H1 (cell line): Measurements from ENCODE around the gene SPOCK1. TPM values are rescaled to one million over a fixed set of nuclear protein-coding genes. Genes with fewer than 3 reads are reported as not detected.

Experiments
- CTCF ChIA-PET: fragments of 300-600 bp; sonication (Branson Sonifier 250); formaldehyde crosslinking; loops from one replicate; lab custom pipeline; 2021; ENCODE audit not compliant: partially characterized antibody; lab: Charles Lee
- POLR2A ChIA-PET: fragments of 300-600 bp; sonication (Branson Sonifier 250); formaldehyde crosslinking; loops from one replicate; lab custom pipeline; 2021; ENCODE audit warnings: inconsistent platforms; ENCODE audit not compliant: partially characterized antibody; lab: Charles Lee
- DNase-seq, 2 experiments: peaks; one replicate each; pipeline versions ENCODE4 v3.0.0 to v3.0.0-alpha.2; 2010 to 2022; ENCODE audit warnings: low spot score in 2 of 2, low read depth in 1 of 2, mixed read lengths in 1 of 2
- FAIRE-seq: peaks from 2 replicates; lab custom pipeline; 2011; peaks lifted over from hg19 to GRCh38; lab: Jason Lieb, UNC
- H2AFZ ChIP-seq: 2 replicates; pipeline ENCODE4 v1.8.1; 2012; ENCODE audit warnings: low read length, inconsistent platforms
- H2AK5ac ChIP-seq: 2 replicates; pipeline ENCODE4 v1.6.1; 2013; ENCODE audit warnings: low read depth, low read length
- H2BK120ac ChIP-seq: replicated peaks from 2 replicates; pipeline ENCODE3; 2013; ENCODE audit warnings: low read depth, low read length, inconsistent platforms
- H2BK12ac ChIP-seq: 2 replicates; pipeline ENCODE4 v1.6.1; 2013; ENCODE audit warnings: low read depth, low read length
- H2BK15ac ChIP-seq: 2 replicates; pipeline ENCODE4 v1.6.1; 2013; ENCODE audit warnings: low read length
- H2BK20ac ChIP-seq: 2 replicates; pipeline ENCODE4 v1.6.1; 2013; ENCODE audit warnings: low read length
- H2BK5ac ChIP-seq: 2 replicates; pipeline ENCODE4 v1.6.1; 2013; ENCODE audit warnings: low read depth, low read length
- H3K14ac ChIP-seq: 2 replicates; pipeline ENCODE4 v1.6.1; 2013; ENCODE audit warnings: inconsistent platforms; ENCODE audit not compliant: insufficient read length
- H3K18ac ChIP-seq: 2 replicates; pipeline ENCODE4 v1.6.1; 2013; ENCODE audit warnings: low read length; ENCODE audit errors: extremely low read depth
- H3K23ac ChIP-seq: 2 replicates; pipeline ENCODE4 v1.6.1; 2013; ENCODE audit warnings: inconsistent platforms; ENCODE audit not compliant: insufficient read length
- H3K23me2 ChIP-seq: 2 replicates; pipeline ENCODE4 v1.6.1; 2013; ENCODE audit warnings: low read depth, low read length
- H3K27ac ChIP-seq: 2 replicates; pipeline ENCODE4 v1.6.1; 2011; ENCODE audit warnings: low read depth, low read length, inconsistent platforms
- H3K27me3 ChIP-seq, 4 experiments: replicated peaks in 1 of 4; 1 replicate in 1 of 4; 2 replicates in 3 of 4; pipeline versions ENCODE4 v1.6.1 to v1.8.1; 2011 to 2013; ENCODE audit warnings: low read length in 3 of 4, mild to moderate bottlenecking in 3 of 4, inconsistent platforms in 2 of 4, mixed read lengths in 2 of 4, moderate library complexity in 1 of 4; ENCODE audit not compliant: control insufficient read depth in 3 of 4, insufficient read depth in 3 of 4; ENCODE audit errors: extremely low read depth in 1 of 4
- H3K36me3 ChIP-seq, 4 experiments: 2 replicates each; pipeline versions ENCODE4 v1.6.1 to v1.8.1; 2011 to 2013; ENCODE audit warnings: mild to moderate bottlenecking in 4 of 4, low read length in 3 of 4, moderate library complexity in 2 of 4, control low read depth in 1 of 4, inconsistent platforms in 1 of 4; ENCODE audit not compliant: insufficient read depth in 4 of 4, control insufficient read depth in 2 of 4
- H3K4ac ChIP-seq: replicated peaks from 2 replicates; pipeline ENCODE3; 2013; ENCODE audit warnings: low read length, low read depth, mixed read lengths, inconsistent platforms; ENCODE audit not compliant: insufficient read length
- H3K4me1 ChIP-seq, 4 experiments: replicated peaks in 1 of 4; 1 replicate in 1 of 4; 2 replicates in 3 of 4; pipeline versions ENCODE4 v1.6.1 to v1.8.1; 2011 to 2013; ENCODE audit warnings: low read length in 3 of 4, inconsistent platforms in 2 of 4, mixed read lengths in 1 of 4; ENCODE audit not compliant: insufficient read depth in 4 of 4, control insufficient read depth in 3 of 4
- H3K4me2 ChIP-seq, 2 experiments: 2 replicates each; pipeline versions ENCODE4 v1.6.1 to v1.8.1; 2011 to 2013; ENCODE audit warnings: low read depth in 2 of 2, low read length in 2 of 2, control low read depth in 1 of 2, inconsistent platforms in 1 of 2, mild to moderate bottlenecking in 1 of 2; ENCODE audit not compliant: insufficient read depth in 1 of 2
- H3K4me3 ChIP-seq, 4 experiments: fragments of 200-600, 300-600 bp in 1 of 4; sonication (generic), shearing (Covaris generic), sonication (Bioruptor Twin) in 1 of 4; 2 replicates each; pipeline versions ENCODE4 v1.5.1 to v1.8.1; 2011 to 2016; ENCODE audit warnings: low read length in 4 of 4, low read depth in 3 of 4, control low read depth in 2 of 4, inconsistent platforms in 2 of 4, mild to moderate bottlenecking in 2 of 4, mixed read lengths in 1 of 4, moderate library complexity in 1 of 4; ENCODE audit not compliant: insufficient read depth in 2 of 4; ENCODE audit errors: extremely low read depth in 1 of 4
- H3K56ac ChIP-seq: replicated peaks from 2 replicates; pipeline ENCODE3; 2013; ENCODE audit warnings: low read depth, mild to moderate bottlenecking, mixed read lengths, low read length, inconsistent platforms; ENCODE audit not compliant: insufficient read length
- H3K79me1 ChIP-seq: 2 replicates; pipeline ENCODE4 v1.6.1; 2013; ENCODE audit warnings: low read depth, low read length, control low read depth
- H3K79me2 ChIP-seq, 2 experiments: 2 replicates each; pipeline versions ENCODE4 v1.6.1 to v1.8.1; 2012 to 2013; ENCODE audit warnings: low read length in 2 of 2, mild to moderate bottlenecking in 2 of 2, inconsistent platforms in 1 of 2; ENCODE audit not compliant: insufficient read depth in 2 of 2, control insufficient read depth in 1 of 2
- H3K9ac ChIP-seq, 4 experiments: replicated peaks in 1 of 4; 1 replicate in 1 of 4; 2 replicates in 3 of 4; pipeline versions ENCODE4 v1.6.1 to v1.8.1; 2011 to 2013; ENCODE audit warnings: low read depth in 3 of 4, low read length in 3 of 4, control low read depth in 2 of 4, mild to moderate bottlenecking in 2 of 4, moderate library complexity in 2 of 4, inconsistent platforms in 1 of 4; ENCODE audit errors: extremely low read depth in 1 of 4
- H3K9me3 ChIP-seq, 2 experiments: 2 replicates each; pipeline versions ENCODE4 v1.6.1 to v1.8.1; 2012 to 2013; ENCODE audit warnings: mild to moderate bottlenecking in 2 of 2, moderate library complexity in 2 of 2, control low read depth in 1 of 2, inconsistent platforms in 1 of 2, low read depth in 1 of 2, low read length in 1 of 2, mixed read lengths in 1 of 2; ENCODE audit not compliant: insufficient read depth in 2 of 2
- H4K20me1 ChIP-seq, 2 experiments: replicated peaks in 1 of 2; 2 replicates each; pipeline versions ENCODE3 to v1.8.1; 2011 to 2013; ENCODE audit warnings: inconsistent platforms in 2 of 2, low read length in 2 of 2, mild to moderate bottlenecking in 1 of 2; ENCODE audit not compliant: insufficient read depth in 2 of 2, control insufficient read depth in 1 of 2
- H4K5ac ChIP-seq: 2 replicates; pipeline ENCODE4 v1.6.1; 2013; ENCODE audit warnings: low read length, low read depth, mixed read lengths, inconsistent platforms; ENCODE audit not compliant: insufficient read length
- H4K8ac ChIP-seq: 2 replicates; pipeline ENCODE4 v1.8.0; 2013; ENCODE audit warnings: mild to moderate bottlenecking, moderate library complexity, low read length, inconsistent platforms; ENCODE audit not compliant: insufficient read depth; ENCODE audit errors: extremely low read depth
- H4K91ac ChIP-seq: replicated peaks from 2 replicates; pipeline ENCODE3; 2013; ENCODE audit warnings: low read length, mixed read lengths, inconsistent platforms; ENCODE audit not compliant: insufficient read length
- RAD21 ChIP-seq, 2 experiments: IDR thresholded peaks in 1 of 2; conservative IDR thresholded peaks in 1 of 2; 2 replicates each; pipeline ENCODE4 v1.6.1; 2011; ENCODE audit warnings: low read depth in 2 of 2, low read length in 2 of 2, improper control_type of control experiment in 1 of 2, inconsistent platforms in 1 of 2, mild to moderate bottlenecking in 1 of 2, moderate library complexity in 1 of 2
- SIRT6 ChIP-seq: IDR thresholded peaks from one replicate; pipeline ENCODE4 v1.7.1; 2012; ENCODE audit warnings: low read length, inconsistent platforms
- WGBS, 2 experiments: shearing (Covaris generic) in 1 of 2; methylation state at CpG; one replicate each; pipeline versions ENCODE4 v1.1.6 to v1.1.7; 2013 to 2015; ENCODE audit warnings: low lambda C conversion rate in 2 of 2, mixed read lengths in 2 of 2, inconsistent platforms in 1 of 2, low coverage in 1 of 2, missing lambda C conversion rate in 1 of 2; ENCODE audit not compliant: insufficient replicate concordance in 2 of 2, insufficient coverage in 1 of 2, insufficient read length in 1 of 2; ENCODE audit errors: extremely low coverage in 1 of 2, missing lambda C conversion rate in 1 of 2; 5-methylcytosine and 5-hydroxymethylcytosine counted together
- polyA plus RNA-seq, 7 experiments: library from polyadenylated mRNA; depleted of rRNA in 3 of 7; stranded (reverse) in 5 of 7; unstranded in 2 of 7; fragments of >200 nt in 5 of 7; fragments of 200-250 nt in 2 of 7; gene quantifications; 1 replicate in 5 of 7; 2 replicates in 1 of 7; 4 replicates in 1 of 7; pipeline versions ENCODE4 v1.2.1 to v1.2.3, GENCODE V29; 2011 to 2013; ENCODE audit warnings: missing spikeins in 2 of 7, mixed read lengths in 2 of 7
- total RNA-seq: library from RNA; stranded (reverse); fragmentation: NEBNext Ultra II Directional; extraction: Animal tissue kit (Norgen Biotek cat#: 25700); gene quantifications from 2 replicates; pipeline ENCODE4 v1.2.1, GENCODE V29; 2021

The SPOCK1 gene
- total and polyA plus RNA-seq, 2 of the 8 experiments (the other 6 are each of a cell fraction or from before 2014, with no cell fraction given), result 6.9 to 18.1 TPM

DNA sequence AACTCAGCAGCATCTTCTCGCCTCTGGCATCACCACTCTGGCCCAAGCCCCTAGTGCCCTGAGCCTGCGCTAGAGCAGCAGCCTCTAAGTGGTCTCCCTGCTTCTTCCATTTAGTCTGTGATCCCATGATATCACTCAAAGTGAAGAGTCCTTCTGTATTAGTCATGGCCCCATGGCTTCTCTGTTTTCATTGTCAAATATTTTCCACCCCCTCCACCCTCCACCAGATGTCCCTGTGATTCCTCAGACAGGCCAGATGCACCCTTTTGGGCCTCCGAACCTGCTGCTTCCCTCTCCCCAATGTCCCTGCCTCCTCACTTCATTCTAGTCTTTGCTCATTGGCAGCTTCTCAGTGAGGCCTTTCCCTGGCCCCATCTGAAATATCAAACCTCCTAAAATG is 299.2 kb downstream of the SPOCK1 start:
- Histone ChIP-seq H2BK15ac (no peak overlapping the region), H3K27ac (no peak overlapping the region), H2BK20ac (peak overlapping the region; percentile 66; the same call in 1 of the 2 replicates), H2BK12ac (peak overlapping the region; percentile 81), H3K9me3 (no peaks in the 10 kb centered on the region), H3K4ac (no peak overlapping the region), H3K23ac (no peak overlapping the region), H3K9ac (no peak overlapping the region), H3K27me3 (no peaks in the 10 kb centered on the region), H3K36me3 (no peaks in the 10 kb centered on the region), H4K91ac (peak overlapping the region; percentile 68), H2AK5ac (no peak overlapping the region), H4K20me1 (no peaks in the 10 kb centered on the region), H3K4me3 (no peak overlapping the region), H3K23me2 (no peaks in the 10 kb centered on the region), H2BK120ac (no peak overlapping the region), H3K18ac (no peak overlapping the region), H3K79me2 (no peaks in the 10 kb centered on the region), H3K79me1 (no peaks in the 10 kb centered on the region), H4K8ac (no peak overlapping the region; the same call in 1 of the 2 replicates), H2BK5ac (peak overlapping the region; percentile 47; the same call in 1 of the 2 replicates), H3K14ac (no peak overlapping the region), H3K4me2 (no peak overlapping the region), H2AFZ (no peak overlapping the region), H4K5ac (no peak overlapping the region), H3K56ac (no peak overlapping the region), H3K4me1 (peaks cover 2 to 11% (median 7%) of the 10 kb centered on the region in 4 experiments; a peak in 6 of 7 replicates)
- POLR2A ChIA-PET, result no interaction called here
- DNase-seq, result peak in 1 of 2 experiments; percentile 15
- no peak for FAIRE-seq
- TF ChIP-seq RAD21 (IDR thresholded peaks at IDR 0.05 in 1 of 2, conservative IDR thresholded peaks at IDR 0.05 in 1 of 2; ENCODE audit: low read depth in 2 of 2, low read length in 2 of 2), result peak in 1 of 2 experiments; percentile 43; a peak in 2 of 4 replicates
- TF ChIP-seq SIRT6, result no peak
- CTCF ChIA-PET, result interaction anchor here (0.5 kb wide), 1 partner anchor 745 kb away, joined by 5 read pairs; no protein-coding TSS in a partner anchor
- WGBS, 2 experiments, result 83% methylated on average over 3 of the region's 3 CpGs; no CpG with 5 or more reads in 1 of the 2 experiments
